Natural killer cell (primary cell): ENCODE results near the gene MAPKAP1. TPM values are rescaled to one million over a fixed set of nuclear protein-coding genes. Genes with fewer than 3 reads are reported as not detected.

Source experiments
- ATAC-seq, 3 donors: fragments of 150-1000 bp in 2 of 3; fragments of 200-7000 bp in 1 of 3; cut with Tn5 transposase; 1 replicate in 1 of 3; 2 replicates in 2 of 3; pipeline ENCODE4 v1.10.0; 2021; ENCODE audit warnings: mild to moderate bottlenecking in 2 of 3, moderate library complexity in 2 of 3
- DNase-seq, 2 donors: peaks; one replicate each; pipeline versions ENCODE4 v3.0.0 to v3.0.0-alpha.2; 2013 to 2021; ENCODE audit warnings: mixed read lengths in 1 of 2
- H3K27ac ChIP-seq: one replicate; pipeline ENCODE4 v1.5.1; 2013; ENCODE audit warnings: mild to moderate bottlenecking, low read length
- H3K27me3 ChIP-seq: one replicate; pipeline ENCODE4 v1.6.1; 2013; ENCODE audit warnings: low read length; ENCODE audit not compliant: control insufficient read depth, insufficient read depth
- H3K36me3 ChIP-seq: one replicate; pipeline ENCODE4 v1.6.1; 2013; ENCODE audit warnings: low read length; ENCODE audit not compliant: control insufficient read depth, insufficient read depth
- H3K4me1 ChIP-seq: one replicate; pipeline ENCODE4 v1.6.1; 2013; ENCODE audit warnings: low read length; ENCODE audit not compliant: control insufficient read depth, insufficient read depth
- H3K4me3 ChIP-seq: one replicate; pipeline ENCODE4 v1.5.1; 2013; ENCODE audit warnings: low read length
- H3K9me3 ChIP-seq: one replicate; pipeline ENCODE4 v1.6.1; 2013; ENCODE audit warnings: low read length; ENCODE audit not compliant: control insufficient read depth, insufficient read depth
- H3K27ac Mint-ChIP-seq, 2 donors: one replicate each; pipeline ENCODE4 v1.8.0; 2022; ENCODE audit warnings: mild to moderate bottlenecking in 2 of 2, mixed read lengths in 2 of 2, moderate library complexity in 1 of 2
- H3K27me3 Mint-ChIP-seq, 2 donors: one replicate each; pipeline ENCODE4 v1.8.0; 2022; ENCODE audit warnings: low read depth in 2 of 2, mixed read lengths in 2 of 2
- H3K36me3 Mint-ChIP-seq: one replicate; pipeline ENCODE4 v1.8.0; 2022; ENCODE audit warnings: mixed read lengths
- H3K4me1 Mint-ChIP-seq, 2 donors: one replicate each; pipeline ENCODE4 v1.8.0; 2022; ENCODE audit warnings: mixed read lengths in 2 of 2
- H3K4me3 Mint-ChIP-seq: one replicate; pipeline ENCODE4 v1.8.0; 2022; ENCODE audit warnings: mild to moderate bottlenecking, moderate library complexity, mixed read lengths
- H3K9me3 Mint-ChIP-seq, 2 donors: one replicate each; pipeline ENCODE4 v1.8.0; 2022; ENCODE audit warnings: mixed read lengths in 2 of 2
- CTCF ChIP-seq: fragments of 200-600 bp; IDR thresholded peaks from one replicate; pipeline ENCODE4 v1.8.0; 2022; ENCODE audit warnings: antibody characterized with exemption
- WGBS: methylation state at CpG from one replicate; pipeline ENCODE4 v1.1.7; 2013; ENCODE audit warnings: missing lambda C conversion rate; ENCODE audit not compliant: insufficient coverage; 5-methylcytosine and 5-hydroxymethylcytosine counted together
- intact Hi-C: fragments of 100-400 bp; cut with micrococcal nuclease; formaldehyde crosslinking; loops from one replicate; pipeline ENCODE4 v1.14.2; 2022
- total RNA-seq, 4 donors: library from RNA; stranded (reverse); fragments of 120-200 nt in 1 of 4; gene quantifications; one replicate each; pipeline versions ENCODE4 v1.2.3 to v1.2.4, GENCODE V29; 2013 to 2022

The MAPKAP1 gene
- total RNA-seq, 3 donors from 2014 or later (not counting 1 experiment from before 2014, with no cell fraction given): 51.1 to 73.0 (median 58.8) TPM

GRCh38 chr9:125511789-125512660, 195.0 kb downstream of the MAPKAP1 start:
- no peak overlapping the region for H3K27ac Mint-ChIP-seq
- TF ChIP-seq CTCF: no peak
- no peaks in the 10 kb centered on the region for H3K36me3 Mint-ChIP-seq
- Histone ChIP-seq H3K27me3 (no peaks in the 10 kb centered on the region), H3K36me3 (no peaks in the 10 kb centered on the region), H3K27ac (no peak overlapping the region), H3K4me1 (no peaks in the 10 kb centered on the region), H3K9me3 (no peaks in the 10 kb centered on the region), H3K4me3 (no peak overlapping the region)
- no peaks in the 10 kb centered on the region for H3K9me3 Mint-ChIP-seq
- no peak overlapping the region for H3K4me3 Mint-ChIP-seq
- peaks cover 8 to 13% of the 10 kb centered on the region in 2 donors for H3K4me1 Mint-ChIP-seq
- no peak for DNase-seq
- WGBS: 97% methylated on average over 13 of the region's 18 CpGs
- H3K27me3 Mint-ChIP-seq: no peaks in the 10 kb centered on the region
- ATAC-seq: no peak
- intact Hi-C loops: no loop called here

GRCh38 chr9:125510980-125511379, 196.0 kb downstream of the MAPKAP1 start:
- no peak for DNase-seq
- peaks cover 8 to 9% of the 10 kb centered on the region in 2 donors for H3K4me1 Mint-ChIP-seq
- intact Hi-C loops: no loop called here
- Histone ChIP-seq H3K27ac (no peak overlapping the region), H3K9me3 (no peaks in the 10 kb centered on the region), H3K4me1 (no peaks in the 10 kb centered on the region), H3K4me3 (no peak overlapping the region), H3K36me3 (no peaks in the 10 kb centered on the region), H3K27me3 (no peaks in the 10 kb centered on the region)
- no peak overlapping the region for H3K4me3 Mint-ChIP-seq
- no peaks in the 10 kb centered on the region for H3K36me3 Mint-ChIP-seq
- H3K27ac Mint-ChIP-seq: no peak overlapping the region
- no peaks in the 10 kb centered on the region for H3K9me3 Mint-ChIP-seq
- no peak for TF ChIP-seq CTCF
- no peak for ATAC-seq
- no CpG with 5 or more reads among the region's 1 CpG for WGBS
- no peaks in the 10 kb centered on the region for H3K27me3 Mint-ChIP-seq

GRCh38 chr9:125509476-125509875, 197.5 kb downstream of the MAPKAP1 start:
- no peak for TF ChIP-seq CTCF
- DNase-seq: no peak
- WGBS: 92% methylated on average over 5 of the region's 5 CpGs
- H3K36me3 Mint-ChIP-seq: no peaks in the 10 kb centered on the region
- no peak overlapping the region for H3K4me3 ChIP-seq
- H3K4me1 Mint-ChIP-seq: peaks cover 11 to 18% of the 10 kb centered on the region in 2 donors
- no peak overlapping the region for H3K4me3 Mint-ChIP-seq
- intact Hi-C loops: no loop called here
- H3K36me3 ChIP-seq: peaks cover 7% of the 10 kb centered on the region
- no peaks in the 10 kb centered on the region for H3K9me3 ChIP-seq
- H3K27me3 Mint-ChIP-seq: no peaks in the 10 kb centered on the region
- H3K27ac ChIP-seq: no peak overlapping the region
- no peaks in the 10 kb centered on the region for H3K27me3 ChIP-seq
- ATAC-seq: no peak
- no peaks in the 10 kb centered on the region for H3K4me1 ChIP-seq
- H3K9me3 Mint-ChIP-seq: no peaks in the 10 kb centered on the region
- peak overlapping the region in 1 of 2 donors; percentile 45 for H3K27ac Mint-ChIP-seq
